Gastroesophageal sphincter (tissue), 3 donors: Measurements from ENCODE around the gene TRIL.
A peak's percentile ranks its signal among the peaks of the same experiment; 100 is the strongest.

Source experiments
- POLR2A ChIP-seq, 2 donors: fragments of 450-650 bp; IDR thresholded peaks; one replicate each; pipeline ENCODE4 v1.6.1; 2017; ENCODE audit warnings: antibody characterized with exemption in 2 of 2, mild to moderate bottlenecking in 2 of 2, moderate library complexity in 1 of 2
- TF ChIP-seq, protein P1 (sequence below), 4 experiments: fragments of 200-600 bp in 2 of 4; fragments of 450-650 bp in 2 of 4; sonication (generic) in 1 of 4; IDR thresholded peaks; one replicate each; pipeline ENCODE4 v1.5.1; 2017 to 2019; ENCODE audit warnings: antibody characterized with exemption in 4 of 4, mild to moderate bottlenecking in 2 of 4, moderate library complexity in 2 of 4

DNA sequence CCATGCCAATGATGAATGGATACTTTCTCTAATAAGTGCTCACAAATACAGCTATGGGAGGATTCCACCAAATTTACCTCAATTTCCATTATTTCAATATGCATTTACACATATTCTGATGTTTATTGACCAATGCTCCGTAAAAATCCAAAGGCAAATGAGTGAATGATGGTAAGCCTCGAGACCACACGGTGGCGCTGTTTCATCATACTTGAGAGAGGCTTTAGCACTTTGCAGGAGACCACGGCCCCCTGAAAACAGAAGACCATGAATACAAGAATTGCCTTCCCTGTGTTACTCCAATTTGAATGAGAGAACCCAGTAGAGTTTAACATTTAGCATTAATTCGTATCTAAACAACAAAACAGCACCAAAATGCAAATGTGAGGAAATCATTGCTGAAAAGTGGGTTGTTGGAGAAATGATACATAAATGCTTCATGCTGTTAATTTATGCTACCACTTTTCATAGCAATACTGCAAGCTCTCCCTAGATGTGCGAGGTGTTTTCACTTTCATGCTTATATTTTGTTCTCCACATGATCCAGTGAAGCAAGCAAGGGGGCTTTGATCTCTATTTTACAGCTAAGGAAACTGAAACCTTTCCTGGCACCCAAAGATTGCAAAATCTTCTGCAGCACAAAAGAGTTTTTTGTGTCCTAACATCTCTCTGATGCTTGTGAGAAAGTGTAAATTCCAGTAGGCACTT lies 35.4 kb downstream of the TRIL start:
- TF ChIP-seq, protein P1, sequence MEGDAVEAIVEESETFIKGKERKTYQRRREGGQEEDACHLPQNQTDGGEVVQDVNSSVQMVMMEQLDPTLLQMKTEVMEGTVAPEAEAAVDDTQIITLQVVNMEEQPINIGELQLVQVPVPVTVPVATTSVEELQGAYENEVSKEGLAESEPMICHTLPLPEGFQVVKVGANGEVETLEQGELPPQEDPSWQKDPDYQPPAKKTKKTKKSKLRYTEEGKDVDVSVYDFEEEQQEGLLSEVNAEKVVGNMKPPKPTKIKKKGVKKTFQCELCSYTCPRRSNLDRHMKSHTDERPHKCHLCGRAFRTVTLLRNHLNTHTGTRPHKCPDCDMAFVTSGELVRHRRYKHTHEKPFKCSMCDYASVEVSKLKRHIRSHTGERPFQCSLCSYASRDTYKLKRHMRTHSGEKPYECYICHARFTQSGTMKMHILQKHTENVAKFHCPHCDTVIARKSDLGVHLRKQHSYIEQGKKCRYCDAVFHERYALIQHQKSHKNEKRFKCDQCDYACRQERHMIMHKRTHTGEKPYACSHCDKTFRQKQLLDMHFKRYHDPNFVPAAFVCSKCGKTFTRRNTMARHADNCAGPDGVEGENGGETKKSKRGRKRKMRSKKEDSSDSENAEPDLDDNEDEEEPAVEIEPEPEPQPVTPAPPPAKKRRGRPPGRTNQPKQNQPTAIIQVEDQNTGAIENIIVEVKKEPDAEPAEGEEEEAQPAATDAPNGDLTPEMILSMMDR (IDR thresholded peaks at IDR 0.05), result peak; percentile 76 to 86 (median 83)
- no peak for TF ChIP-seq POLR2A (IDR thresholded peaks at IDR 0.05)
